ENCODE results near the gene TOR2A. TPM values are rescaled to one million over a fixed set of nuclear protein-coding genes. Genes with fewer than 3 reads are reported as not detected.

Gene TOR2A
- total and polyA plus RNA-seq, 9 of the 15 experiments (the other 6 are each of a cell fraction or from before 2014, with no cell fraction given) = 0.80 to 25.9 (median 11.1) TPM

DNA sequence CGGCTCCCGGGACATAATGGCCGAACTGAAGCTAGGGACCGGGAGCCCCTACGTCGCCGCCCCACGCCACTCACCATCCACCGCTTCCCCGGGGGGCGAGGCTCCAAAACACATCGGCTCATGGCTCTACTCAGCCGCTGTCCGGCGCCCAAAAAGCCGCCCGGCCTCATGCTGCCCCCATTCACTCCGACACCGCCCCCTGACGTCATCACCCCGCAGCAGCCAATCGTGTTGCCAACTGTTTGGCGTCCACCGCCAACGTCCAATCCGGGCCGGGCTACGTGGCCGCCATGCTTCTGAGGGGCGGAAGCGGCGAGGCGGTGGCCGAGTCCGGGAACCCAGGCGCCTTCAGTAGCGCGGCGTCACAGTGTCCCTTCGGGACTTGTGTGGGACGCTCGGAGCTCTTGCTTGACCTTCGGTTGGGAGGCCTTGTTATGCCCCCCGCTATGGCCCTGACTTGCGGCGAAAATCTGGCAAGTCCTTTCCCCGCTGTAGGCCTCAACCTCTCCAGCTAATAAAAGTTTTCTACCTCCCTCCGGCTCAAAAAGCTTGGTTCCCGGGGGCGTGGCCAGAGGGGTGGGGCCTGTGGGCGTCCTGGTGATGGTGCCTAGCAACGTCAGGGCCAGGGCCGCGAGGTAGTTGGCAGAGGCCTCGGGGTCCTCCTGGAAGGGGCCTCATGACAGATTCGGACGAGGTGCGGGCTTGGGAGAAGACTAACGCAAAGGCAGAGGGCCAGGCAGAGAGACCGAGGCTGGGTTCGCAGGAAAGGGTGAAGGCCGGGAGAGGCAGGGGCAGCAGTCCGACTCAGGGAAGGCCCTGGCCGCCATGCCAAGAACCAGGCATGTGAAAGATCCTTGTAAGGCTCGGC is 19.4 kb downstream of the TOR2A start, which contains the start of the genes PTRH1 and TTC16:
TSS of gene PTRH1 (minus strand) at position 194 of the 868 bp plus-strand sequence. CDS start at position 170, 24 bp downstream.
TSS of gene TTC16 (plus strand) at position 610 of the 868 bp plus-strand sequence. CDS start at position 677, 67 bp downstream.
- ChIA-PET CTCF (ENCODE audit: low intra/inter-chr PET ratio) (no interaction called here), POLR2A (interaction anchor here (0.5 to 1.3 kb wide), 8 partner anchors 9 to 276 kb away, joined by 3 to 7 read pairs (median 4); partner anchors contain the start of gene TOR2A)
- Histone ChIP-seq H2AFZ (ENCODE audit: low read depth, low read length) (peak within 1 kb of the TSS; percentile 99), H3K36me3 (ENCODE audit: control insufficient read depth, insufficient read depth, low read length) (no peaks in the 10 kb centered on the region), H3K9me1 (ENCODE audit: control insufficient read depth, insufficient read depth, low read length) (peaks cover 4% of the 10 kb centered on the region), H3K27me3 (ENCODE audit: control insufficient read depth in 2 of 2, insufficient read depth in 2 of 2, low read length in 2 of 2) (no peaks in the 10 kb centered on the region), H3K79me2 (ENCODE audit: control insufficient read depth, insufficient read depth, low read length) (0 out of 3 replicates have a peak, but pooled peaks cover 3% of the 10 kb centered on the region), H3K9me3 (replicated peaks; ENCODE audit: control insufficient read depth, insufficient read depth, low read depth, low read length) (no peaks in the 10 kb centered on the region), H4K20me1 (replicated peaks; ENCODE audit: control insufficient read depth, insufficient read depth, low read length) (peaks cover 3% of the 10 kb centered on the region; the same call in 1 of the 2 replicates), H3K4me3 (peak within 1 kb of the TSS; percentile 74), H3K27ac (ENCODE audit: extremely low read depth, low read depth, low read length) (peak within 1 kb of the TSS; percentile 64), H3K9ac (ENCODE audit: insufficient read depth in 1 of 2, low read depth in 2 of 2, low read length in 2 of 2) (peak within 1 kb of the TSS; percentile 69 to 98), H3K4me2 (ENCODE audit: insufficient read depth, low read length) (peak within 1 kb of the TSS; percentile 87), H3K4me1 (replicated peaks in 1 of 2; ENCODE audit: control insufficient read depth in 2 of 2, insufficient read depth in 2 of 2, low read length in 2 of 2) (peaks cover 4 to 56% of the 10 kb centered on the region in 2 experiments; a peak in 4 of 5 replicates)
- DNase-seq (ENCODE audit: extremely low read depth in 1 of 4, low spot score in 3 of 4) (peak; percentile 97 to 99 (median 98)), ATAC-seq (peak; percentile 99), FAIRE-seq (peak; percentile 96)
- intact Hi-C loops (cut with micrococcal nuclease) (no loop called here), in situ Hi-C loops (cut with MboI) (no loop called here)
- BruUV-seq (replicated peaks) = no TSS peak
- 6% methylated on average over 58 of the region's 65 CpGs for WGBS (ENCODE audit: insufficient coverage, low coverage, missing lambda C conversion rate)
- peak; percentile 98 for TF ChIP-seq CXXC5 (CRISPR knock-in tag; IDR thresholded peaks at IDR 0.05)
- TF ChIP-seq ATF7 (IDR thresholded peaks at IDR 0.05) = peak; percentile 99
- TF ChIP-seq HMGN3 (IDR thresholded peaks at IDR 0.05; ENCODE audit: borderline replicate concordance, extremely low read depth, insufficient read length, low read depth, low read length) = peak; percentile 39
- TF ChIP-seq NFYB (IDR thresholded peaks at IDR 0.05; ENCODE audit: extremely low read depth, insufficient read length) = peak; percentile 73
- TF ChIP-seq, protein P1, sequence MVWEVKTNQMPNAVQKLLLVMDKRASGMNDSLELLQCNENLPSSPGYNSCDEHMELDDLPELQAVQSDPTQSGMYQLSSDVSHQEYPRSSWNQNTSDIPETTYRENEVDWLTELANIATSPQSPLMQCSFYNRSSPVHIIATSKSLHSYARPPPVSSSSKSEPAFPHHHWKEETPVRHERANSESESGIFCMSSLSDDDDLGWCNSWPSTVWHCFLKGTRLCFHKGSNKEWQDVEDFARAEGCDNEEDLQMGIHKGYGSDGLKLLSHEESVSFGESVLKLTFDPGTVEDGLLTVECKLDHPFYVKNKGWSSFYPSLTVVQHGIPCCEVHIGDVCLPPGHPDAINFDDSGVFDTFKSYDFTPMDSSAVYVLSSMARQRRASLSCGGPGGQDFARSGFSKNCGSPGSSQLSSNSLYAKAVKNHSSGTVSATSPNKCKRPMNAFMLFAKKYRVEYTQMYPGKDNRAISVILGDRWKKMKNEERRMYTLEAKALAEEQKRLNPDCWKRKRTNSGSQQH (CRISPR knock-in tag; IDR thresholded peaks at IDR 0.05) = no peak
- peak; percentile 79; the same call in 1 of the 2 replicates for TF ChIP-seq ELF4 (CRISPR knock-in tag; IDR thresholded peaks at IDR 0.05)
- TF ChIP-seq, protein P2, sequence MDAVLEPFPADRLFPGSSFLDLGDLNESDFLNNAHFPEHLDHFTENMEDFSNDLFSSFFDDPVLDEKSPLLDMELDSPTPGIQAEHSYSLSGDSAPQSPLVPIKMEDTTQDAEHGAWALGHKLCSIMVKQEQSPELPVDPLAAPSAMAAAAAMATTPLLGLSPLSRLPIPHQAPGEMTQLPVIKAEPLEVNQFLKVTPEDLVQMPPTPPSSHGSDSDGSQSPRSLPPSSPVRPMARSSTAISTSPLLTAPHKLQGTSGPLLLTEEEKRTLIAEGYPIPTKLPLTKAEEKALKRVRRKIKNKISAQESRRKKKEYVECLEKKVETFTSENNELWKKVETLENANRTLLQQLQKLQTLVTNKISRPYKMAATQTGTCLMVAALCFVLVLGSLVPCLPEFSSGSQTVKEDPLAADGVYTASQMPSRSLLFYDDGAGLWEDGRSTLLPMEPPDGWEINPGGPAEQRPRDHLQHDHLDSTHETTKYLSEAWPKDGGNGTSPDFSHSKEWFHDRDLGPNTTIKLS (IDR thresholded peaks at IDR 0.05; ENCODE audit: borderline replicate concordance, low read depth) = 0 out of 2 replicates have a peak, but pooled peaks have one; percentile 44
- TF ChIP-seq SIN3A (IDR thresholded peaks at IDR 0.05; ENCODE audit: borderline replicate concordance in 2 of 2, control insufficient read depth in 1 of 2, low read depth in 2 of 2, low read length in 2 of 2) = peak; percentile 84 to 94; a peak in 3 of 4 replicates
- TF ChIP-seq TARDBP (IDR thresholded peaks at IDR 0.05) = no peak
- peak; percentile 28 for TF ChIP-seq TAF1 (IDR thresholded peaks at IDR 0.05; ENCODE audit: control insufficient read depth, extremely low read depth, insufficient read depth, low read length, severe bottlenecking)
- peak; percentile 69; the same call in 1 of the 2 replicates for TF ChIP-seq JUN (IDR thresholded peaks at IDR 0.05; ENCODE audit: borderline replicate concordance, low read depth, low read length)
- no peak for TF ChIP-seq JUN (CRISPR knock-in tag; IDR thresholded peaks at IDR 0.05; ENCODE audit: borderline replicate concordance)
- TF ChIP-seq, protein P3, sequence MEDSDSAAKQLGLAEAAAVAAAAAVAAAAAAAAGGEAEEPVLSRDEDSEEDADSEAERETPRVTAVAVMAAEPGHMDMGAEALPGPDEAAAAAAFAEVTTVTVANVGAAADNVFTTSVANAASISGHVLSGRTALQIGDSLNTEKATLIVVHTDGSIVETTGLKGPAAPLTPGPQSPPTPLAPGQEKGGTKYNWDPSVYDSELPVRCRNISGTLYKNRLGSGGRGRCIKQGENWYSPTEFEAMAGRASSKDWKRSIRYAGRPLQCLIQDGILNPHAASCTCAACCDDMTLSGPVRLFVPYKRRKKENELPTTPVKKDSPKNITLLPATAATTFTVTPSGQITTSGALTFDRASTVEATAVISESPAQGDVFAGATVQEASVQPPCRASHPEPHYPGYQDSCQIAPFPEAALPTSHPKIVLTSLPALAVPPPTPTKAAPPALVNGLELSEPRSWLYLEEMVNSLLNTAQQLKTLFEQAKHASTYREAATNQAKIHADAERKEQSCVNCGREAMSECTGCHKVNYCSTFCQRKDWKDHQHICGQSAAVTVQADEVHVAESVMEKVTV (CRISPR knock-in tag; IDR thresholded peaks at IDR 0.05) = no peak
- no peak for TF ChIP-seq ZNF217 (CRISPR knock-in tag; IDR thresholded peaks at IDR 0.05)
